ENCODE measurements around the gene SHC4. TPM values are rescaled to one million over a fixed set of nuclear protein-coding genes. Genes with fewer than 3 reads are reported as not detected.
"Not testable (repeated sequence)": the region's sequence is repeated elsewhere in the genome, so short reads cannot be mapped to it uniquely, and the experiment has no call there.

The SHC4 gene
- total and polyA plus RNA-seq, 2 experiments from 2014 or later, result 0.43 to 0.45 TPM

GRCh38 chr15:48974882-48975281, 11.2 kb upstream of the SHC4 start:
- H3K27ac ChIP-seq, result no peak overlapping the region
- H3K9me3 ChIP-seq (ENCODE audit: low read depth), result no peaks in the 10 kb centered on the region
- H3K9ac ChIP-seq, result no peak overlapping the region

GRCh38 chr15:48972750-48973503, 9.2 kb upstream of the SHC4 start:
- no peaks in the 10 kb centered on the region for H4K20me1 ChIP-seq (ENCODE audit: insufficient read depth)
- no peaks in the 10 kb centered on the region for H3K79me2 ChIP-seq (ENCODE audit: insufficient read depth)
- peaks cover 3% of the 10 kb centered on the region; the same call in 1 of the 2 replicates for H3F3A ChIP-seq (ENCODE audit: insufficient read depth)
- no peak overlapping the region for H3K27ac ChIP-seq
- no peak overlapping the region for H3K4me3 ChIP-seq
- H3K9me3 ChIP-seq (ENCODE audit: low read depth), result no peaks in the 10 kb centered on the region
- no peak for DNase-seq
- 93 to 94% methylated on average over 25 to 35 of the region's 35 CpGs for WGBS, 2 experiments (ENCODE audit: low coverage in 1 of 2, low lambda C conversion rate in 2 of 2, missing lambda C conversion rate in 2 of 2)
- no peaks in the 10 kb centered on the region for H3K36me3 ChIP-seq (ENCODE audit: low read depth)
- H3K4me2 ChIP-seq (ENCODE audit: unreplicated experiment), result no peak overlapping the region
- 0 out of 2 replicates have a peak, but pooled peaks cover 6% of the 10 kb centered on the region for H3K4me1 ChIP-seq (ENCODE audit: insufficient read depth)
- in situ Hi-C loops (cut with MboI), result no loop called here
- TF ChIP-seq EZH2phosphoT487 (IDR thresholded peaks at IDR 0.05; ENCODE audit: insufficient read depth, low read depth) (no peak), EZH2 (IDR thresholded peaks at IDR 0.05; ENCODE audit: insufficient read depth, poor library complexity, severe bottlenecking) (no peak)
- no peaks in the 10 kb centered on the region for H3K27me3 ChIP-seq (replicated peaks; ENCODE audit: insufficient read depth)
- H2AFZ ChIP-seq, result no peak overlapping the region
- no peaks in the 10 kb centered on the region for H3K9me2 ChIP-seq (ENCODE audit: insufficient read depth)
- no peak overlapping the region for H3K9ac ChIP-seq

More at GRCh38 chr15:48974882-48975281, 11.2 kb upstream of the SHC4 start:
- H2AFZ ChIP-seq, result peak overlapping the region; percentile 97
- no peak for DNase-seq
- H3K27me3 ChIP-seq (replicated peaks; ENCODE audit: insufficient read depth), result no peaks in the 10 kb centered on the region
- in situ Hi-C loops (cut with MboI), result no loop called here
- H3K9me2 ChIP-seq (ENCODE audit: insufficient read depth), result no peaks in the 10 kb centered on the region
- TF ChIP-seq EZH2 (IDR thresholded peaks at IDR 0.05; ENCODE audit: insufficient read depth, poor library complexity, severe bottlenecking) (no peak), EZH2phosphoT487 (IDR thresholded peaks at IDR 0.05; ENCODE audit: insufficient read depth, low read depth) (no peak)
- H3K4me1 ChIP-seq (ENCODE audit: insufficient read depth), result 0 out of 2 replicates have a peak, but pooled peaks cover 6% of the 10 kb centered on the region
- WGBS, 2 experiments (ENCODE audit: low coverage in 1 of 2, low lambda C conversion rate in 2 of 2, missing lambda C conversion rate in 2 of 2), result 58 to 72% methylated on average over 2 of the region's 2 CpGs
- H3K79me2 ChIP-seq (ENCODE audit: insufficient read depth), result no peaks in the 10 kb centered on the region
- peaks cover 3% of the 10 kb centered on the region; the same call in 1 of the 2 replicates for H3F3A ChIP-seq (ENCODE audit: insufficient read depth)
- H3K4me3 ChIP-seq, result no peak overlapping the region; the same call in 1 of the 2 replicates
- H4K20me1 ChIP-seq (ENCODE audit: insufficient read depth), result no peaks in the 10 kb centered on the region
- H3K4me2 ChIP-seq (ENCODE audit: unreplicated experiment), result no peak overlapping the region
- no peaks in the 10 kb centered on the region for H3K36me3 ChIP-seq (ENCODE audit: low read depth)

- 9 to 14% methylated on average over 1 of the region's 1 CpG for WGBS, 2 experiments (ENCODE audit: low coverage in 1 of 2, low lambda C conversion rate in 2 of 2, missing lambda C conversion rate in 2 of 2)
- in situ Hi-C loops (cut with MboI); H3K27ac ChIP-seq; H3K79me2 ChIP-seq (ENCODE audit: insufficient read depth); H3K9me3 ChIP-seq (ENCODE audit: low read depth); H3F3A ChIP-seq (ENCODE audit: insufficient read depth); H3K36me3 ChIP-seq (ENCODE audit: low read depth); H2AFZ ChIP-seq; H3K27me3 ChIP-seq (replicated peaks; ENCODE audit: insufficient read depth); H3K9me2 ChIP-seq (ENCODE audit: insufficient read depth); H3K4me3 ChIP-seq; H4K20me1 ChIP-seq (ENCODE audit: insufficient read depth); H3K4me2 ChIP-seq (ENCODE audit: unreplicated experiment); H3K9ac ChIP-seq; DNase-seq: not testable (repeated sequence)
- H3K4me1 ChIP-seq (ENCODE audit: insufficient read depth), result peaks cover 10% of the 10 kb centered on the region; the same call in 1 of the 2 replicates
Observed at GRCh38 chr15:48970926-48971325, 7.2 kb upstream of the SHC4 start.

GRCh38 chr15:48968066-48968465, 4.3 kb upstream of the SHC4 start:
- no peak overlapping the region for H3K4me3 ChIP-seq
- in situ Hi-C loops (cut with MboI), result loop anchor here (10.0 kb wide), 1 partner anchor 103 kb away; no protein-coding TSS in a partner anchor
- no peak overlapping the region for H3K9ac ChIP-seq
- H3K27me3 ChIP-seq (replicated peaks; ENCODE audit: insufficient read depth), result no peaks in the 10 kb centered on the region
- no peak overlapping the region for H2AFZ ChIP-seq
- H3K9me2 ChIP-seq (ENCODE audit: insufficient read depth), result no peaks in the 10 kb centered on the region
- no peaks in the 10 kb centered on the region for H4K20me1 ChIP-seq (ENCODE audit: insufficient read depth)
- DNase-seq, result no peak
- peaks cover 17% of the 10 kb centered on the region for H3F3A ChIP-seq (ENCODE audit: insufficient read depth)
- no peaks in the 10 kb centered on the region for H3K9me3 ChIP-seq (ENCODE audit: low read depth)
- peaks cover 17% of the 10 kb centered on the region; the same call in 1 of the 2 replicates for H3K4me1 ChIP-seq (ENCODE audit: insufficient read depth)
- H3K79me2 ChIP-seq (ENCODE audit: insufficient read depth), result no peaks in the 10 kb centered on the region
- H3K36me3 ChIP-seq (ENCODE audit: low read depth), result no peaks in the 10 kb centered on the region
- H3K4me2 ChIP-seq (ENCODE audit: unreplicated experiment), result no peak overlapping the region
- TF ChIP-seq EZH2phosphoT487 (IDR thresholded peaks at IDR 0.05; ENCODE audit: insufficient read depth, low read depth) (no peak), EZH2 (IDR thresholded peaks at IDR 0.05; ENCODE audit: insufficient read depth, poor library complexity, severe bottlenecking) (no peak)
- WGBS, 2 experiments (ENCODE audit: low coverage in 1 of 2, low lambda C conversion rate in 2 of 2, missing lambda C conversion rate in 2 of 2), result 76 to 85% methylated on average over 4 of the region's 4 CpGs
- no peak overlapping the region for H3K27ac ChIP-seq

Data from GM23248 (cell line).